Heart right ventricle (tissue), 16 donors: ENCODE results near the gene CCSER1. TPM values are rescaled to one million over a fixed set of nuclear protein-coding genes. Genes with fewer than 3 reads are reported as not detected.
"Not testable (repeated sequence)": the region's sequence is repeated elsewhere in the genome, so short reads cannot be mapped to it uniquely, and the experiment has no call there.

Source experiments
- ATAC-seq, 8 donors: fragments of 200-7000 bp; cut with Tn5 transposase; one replicate each; pipeline ENCODE4 v1.9.1; 2020; ENCODE audit warnings: mild to moderate bottlenecking in 8 of 8, moderate library complexity in 8 of 8, moderate number of reproducible peaks in 1 of 8
- DNase-seq, 2 donors: peaks; one replicate each; pipeline ENCODE4 v3.0.0-alpha.2; 2020
- H3K27ac ChIP-seq, 10 donors: fragments of 200-600 bp; sonication (generic) in 2 of 10; one replicate each; pipeline versions ENCODE4 v1.5.0 to v1.8.0; 2020 to 2022; ENCODE audit warnings: mild to moderate bottlenecking in 3 of 10
- H3K27me3 ChIP-seq, 7 donors: fragments of 200-600 bp; one replicate each; pipeline ENCODE4 v1.8.0; 2021 to 2022; ENCODE audit warnings: mild to moderate bottlenecking in 2 of 7
- H3K36me3 ChIP-seq, 9 donors: fragments of 200-600 bp; sonication (generic) in 1 of 9; one replicate each; pipeline versions ENCODE4 v1.5.0 to v1.8.0; 2020 to 2022; ENCODE audit warnings: mild to moderate bottlenecking in 2 of 9
- H3K4me1 ChIP-seq, 9 donors: fragments of 200-600 bp; sonication (generic) in 1 of 9; one replicate each; pipeline versions ENCODE4 v1.5.0 to v1.8.0; 2020 to 2022; ENCODE audit warnings: mild to moderate bottlenecking in 4 of 9
- H3K4me3 ChIP-seq, 10 donors: fragments of 200-600 bp; sonication (generic) in 2 of 10; one replicate each; pipeline versions ENCODE4 v1.5.0 to v1.8.0; 2020 to 2022; ENCODE audit warnings: mild to moderate bottlenecking in 7 of 10, moderate library complexity in 2 of 10
- H3K9me3 ChIP-seq, 11 donors: fragments of 200-600 bp in 10 of 11; sonication (generic) in 2 of 11; one replicate each; pipeline versions ENCODE4 v1.5.0 to v1.8.0; 2013 to 2022; ENCODE audit warnings: mild to moderate bottlenecking in 2 of 11, control low read depth in 1 of 11, moderate library complexity in 1 of 11
- WGBS, 2 donors: extraction: QIAGEN DNeasy Blood & Tissue Kit; methylation state at CpG; one replicate each; pipeline ENCODE4 v1.1.7; 2013; ENCODE audit warnings: inconsistent platforms in 1 of 2; 5-methylcytosine and 5-hydroxymethylcytosine counted together
- intact Hi-C, 10 donors: fragments of 100-400 bp; cut with DNase I; formaldehyde crosslinking; loops; one replicate each; pipeline versions ENCODE4 v1.11.1 to v1.14.2; 2022
- polyA plus RNA-seq, 2 donors: library from polyadenylated mRNA; stranded (reverse); fragments of 200-250 nt; gene quantifications; one replicate each; pipeline ENCODE4 v1.2.3, GENCODE V29; 2013
- total RNA-seq, 10 donors: library from RNA; stranded (reverse); fragmentation: NEBNext Ultra II Directional in 3 of 10; extraction: Animal tissue kit (Norgen Biotek cat#: 25700) in 3 of 10; gene quantifications; one replicate each; pipeline versions ENCODE4 v1.2.1 to v1.2.4, GENCODE V29; 2021 to 2023
- TF ChIP-seq, protein P1 (sequence below), 9 donors: fragments of 200-600 bp; sonication (generic) in 2 of 9; IDR thresholded peaks; one replicate each; pipeline versions ENCODE4 v1.5.0 to v1.8.0; 2021 to 2022; ENCODE audit warnings: antibody characterized with exemption in 9 of 9, mild to moderate bottlenecking in 5 of 9, moderate library complexity in 1 of 9
- donor health status: Arrhythmogenic right ventricular cardiomyopathy.
- donor health status: ischemic (EF 13 %, LVEDD 7.1; RV severe dilation, severe dysfunction).
- donor health status: healthy with polysubstance abuse.
- donor health status: DM: no; HTN: yes; CAD: no.
- donor health status: DM: no; HTN: no; CAD: no.
- donor health status: ischemic (EF 25% LVEDD 6.9; RV normal size, moderate dysfunction).
- donor health status: ischemic (EF 25% LVEDD 5.7; RV mildly dilated, moderate dysfunction).
- donor health status: healthy.
- donor health status: DM: yes; HTN: yes; CAD: no.
- donor health status: Ischemic cardiomyopathy.
- donor health status: ischemic (EF 35%, LVEDD 5.7; RV mildly dilated, moderate dysfunction).
- donor health status: nonischemic (EF 11% LVEDD 7.7; RV severe dilation, severe dysfunction).
- donor health status: DM: yes; HTN: yes; CAD: no.
- donor health status: PGD.
- donor health status: ischemic (EF 29% LVEDD 5.4; RV normal size, mild dysfunction).
- donor health status: nonischemic (EF 23%, LVEDD 6.1; RV moderate dilation, normal function).

The CCSER1 gene
- total and polyA plus RNA-seq, 12 donors, result 1.5 to 16.4 (median 12.0) TPM

DNA sequence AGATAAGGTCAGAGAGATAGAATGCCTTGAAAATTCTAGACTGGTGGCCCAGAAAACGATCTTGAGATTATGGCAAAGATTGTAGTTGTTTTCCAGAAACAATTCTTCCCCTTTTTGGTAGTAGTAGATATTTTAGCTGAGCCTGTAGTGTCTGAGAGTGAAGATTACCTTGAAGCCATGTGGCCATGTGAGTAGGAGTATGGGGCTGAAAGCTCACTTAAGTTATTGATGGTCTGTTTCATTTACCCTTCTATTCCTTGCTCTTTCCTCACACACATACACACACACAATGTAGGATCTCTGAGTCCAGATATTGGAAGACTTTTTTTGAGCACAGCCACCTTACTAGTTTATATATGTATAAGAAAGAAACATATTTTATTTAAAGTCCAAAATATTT is 1234.9 kb downstream of the CCSER1 start:
- H3K4me1 ChIP-seq, result no peaks in the 10 kb centered on the region
- H3K27ac ChIP-seq, result no peak overlapping the region
- H3K4me3 ChIP-seq, result no peak overlapping the region
- H3K9me3 ChIP-seq, result no peaks in the 10 kb centered on the region
- ATAC-seq (no peak), DNase-seq (no peak)
- H3K27me3 ChIP-seq, result no peaks in the 10 kb centered on the region
- WGBS, 2 donors, result 29% methylated on average over 1 of the region's 1 CpG
- no peaks in the 10 kb centered on the region for H3K36me3 ChIP-seq
- intact Hi-C loops, result no loop called here
- TF ChIP-seq, protein P1, sequence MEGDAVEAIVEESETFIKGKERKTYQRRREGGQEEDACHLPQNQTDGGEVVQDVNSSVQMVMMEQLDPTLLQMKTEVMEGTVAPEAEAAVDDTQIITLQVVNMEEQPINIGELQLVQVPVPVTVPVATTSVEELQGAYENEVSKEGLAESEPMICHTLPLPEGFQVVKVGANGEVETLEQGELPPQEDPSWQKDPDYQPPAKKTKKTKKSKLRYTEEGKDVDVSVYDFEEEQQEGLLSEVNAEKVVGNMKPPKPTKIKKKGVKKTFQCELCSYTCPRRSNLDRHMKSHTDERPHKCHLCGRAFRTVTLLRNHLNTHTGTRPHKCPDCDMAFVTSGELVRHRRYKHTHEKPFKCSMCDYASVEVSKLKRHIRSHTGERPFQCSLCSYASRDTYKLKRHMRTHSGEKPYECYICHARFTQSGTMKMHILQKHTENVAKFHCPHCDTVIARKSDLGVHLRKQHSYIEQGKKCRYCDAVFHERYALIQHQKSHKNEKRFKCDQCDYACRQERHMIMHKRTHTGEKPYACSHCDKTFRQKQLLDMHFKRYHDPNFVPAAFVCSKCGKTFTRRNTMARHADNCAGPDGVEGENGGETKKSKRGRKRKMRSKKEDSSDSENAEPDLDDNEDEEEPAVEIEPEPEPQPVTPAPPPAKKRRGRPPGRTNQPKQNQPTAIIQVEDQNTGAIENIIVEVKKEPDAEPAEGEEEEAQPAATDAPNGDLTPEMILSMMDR (IDR thresholded peaks at IDR 0.05), result no peak

DNA sequence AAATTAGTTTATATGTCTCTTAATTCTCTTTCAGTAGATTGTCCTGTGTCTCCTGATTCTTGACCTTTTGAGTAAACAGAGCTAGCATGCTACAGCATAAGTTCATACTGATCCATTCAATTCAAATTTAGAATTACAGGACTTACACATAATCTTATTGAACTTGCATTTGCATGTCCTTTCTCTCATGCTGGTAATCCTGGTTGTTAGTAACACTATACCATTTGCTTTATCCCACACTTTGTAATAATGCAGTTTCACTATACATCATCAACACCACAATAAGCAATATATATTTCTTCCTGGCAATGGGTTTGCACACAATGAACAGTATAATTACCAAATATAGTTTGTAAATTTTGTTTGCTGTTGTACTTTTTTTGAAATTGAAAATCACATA is 1239.4 kb downstream of the CCSER1 start:
- ATAC-seq, result no peak
- Histone ChIP-seq H3K9me3 (no peaks in the 10 kb centered on the region), H3K27me3 (no peaks in the 10 kb centered on the region), H3K27ac (no peak overlapping the region), H3K4me1 (no peaks in the 10 kb centered on the region), H3K36me3 (no peaks in the 10 kb centered on the region), H3K4me3 (no peak overlapping the region)
- no peak for DNase-seq
- TF ChIP-seq, protein P1 (IDR thresholded peaks at IDR 0.05), result no peak
- intact Hi-C loops, result no loop called here

DNA sequence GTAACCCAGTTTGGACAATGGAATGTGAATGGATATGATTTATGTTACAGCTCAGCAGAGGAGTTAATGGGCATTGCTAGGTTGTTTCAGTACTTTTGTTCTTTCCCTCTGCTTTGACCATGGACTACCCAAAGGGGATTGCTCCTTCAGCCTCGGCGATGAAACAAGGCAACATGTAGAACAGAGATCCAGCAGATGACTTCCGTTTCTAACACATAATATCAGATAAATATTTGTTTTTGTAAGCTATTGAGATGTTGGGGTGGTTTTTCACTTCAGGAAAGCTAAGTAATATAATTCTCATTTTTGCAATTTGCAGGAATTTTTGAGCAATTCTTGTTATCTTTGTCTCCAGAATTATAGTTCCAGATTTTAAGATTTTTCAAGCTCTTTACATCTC is 1241.9 kb downstream of the CCSER1 start:
- TF ChIP-seq, protein P1 (IDR thresholded peaks at IDR 0.05), result no peak
- H3K27ac ChIP-seq, result no peak overlapping the region
- H3K27me3 ChIP-seq, result no peaks in the 10 kb centered on the region
- H3K9me3 ChIP-seq, result peaks cover 0 to 7% (median 0%) of the 10 kb centered on the region in 11 donors
- intact Hi-C loops, result no loop called here
- H3K4me1 ChIP-seq, result no peaks in the 10 kb centered on the region
- 90 to 91% methylated on average over 3 of the region's 3 CpGs for WGBS, 2 donors
- no peak overlapping the region for H3K4me3 ChIP-seq
- DNase-seq (no peak), ATAC-seq (no peak)
- H3K36me3 ChIP-seq, result no peaks in the 10 kb centered on the region

DNA sequence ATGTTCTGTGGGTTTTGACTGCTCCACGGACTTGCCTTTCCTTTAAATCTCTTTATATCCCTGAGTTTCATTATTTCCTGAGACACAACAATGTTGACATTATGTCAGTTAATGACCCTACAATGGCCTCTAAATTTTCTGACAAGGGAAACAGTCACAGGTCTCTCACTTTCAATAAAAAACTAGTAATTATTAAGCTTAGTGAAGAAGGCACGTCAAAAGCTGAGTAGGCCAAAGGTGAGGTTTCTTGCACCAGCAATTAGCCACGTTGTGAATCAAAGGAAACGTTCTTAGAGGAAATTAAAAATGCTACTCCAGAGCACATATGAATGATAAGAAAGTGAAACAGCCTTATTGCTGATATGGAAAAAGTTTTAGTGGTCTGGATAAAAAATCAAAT is 1246.4 kb downstream of the CCSER1 start:
- ATAC-seq (no peak), DNase-seq (no peak)
- Histone ChIP-seq H3K4me1 (no peaks in the 10 kb centered on the region), H3K4me3 (no peak overlapping the region), H3K27ac (no peak overlapping the region), H3K9me3 (peaks cover 0 to 27% (median 0%) of the 10 kb centered on the region in 11 donors), H3K27me3 (no peaks in the 10 kb centered on the region), H3K36me3 (no peaks in the 10 kb centered on the region)
- TF ChIP-seq, protein P1 (IDR thresholded peaks at IDR 0.05), result no peak
- intact Hi-C loops, result no loop called here
- 56 to 67% methylated on average over 4 of the region's 4 CpGs for WGBS, 2 donors

DNA sequence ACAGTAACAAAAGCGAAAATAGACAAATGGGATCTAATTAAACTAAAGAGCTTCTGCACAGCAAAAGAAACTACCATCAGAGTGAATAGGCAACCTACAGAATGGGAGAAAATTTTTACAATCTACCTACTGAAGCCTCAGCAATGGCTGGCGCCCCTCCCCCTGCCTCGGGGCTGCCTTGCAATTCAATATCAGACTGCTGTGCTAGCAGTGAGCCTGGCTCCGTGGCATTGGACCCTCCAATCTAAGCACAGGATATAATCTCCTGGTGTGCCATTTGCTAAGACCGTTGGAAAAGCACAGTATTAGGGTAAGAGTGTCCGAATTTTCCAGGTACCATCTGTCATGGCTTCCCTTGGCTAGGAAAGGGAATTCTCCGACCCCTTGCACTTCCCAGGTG is 1278.2 kb downstream of the CCSER1 start:
- intact Hi-C loops, DNase-seq, ATAC-seq, H3K36me3 ChIP-seq, H3K4me1 ChIP-seq, H3K27ac ChIP-seq, H3K4me3 ChIP-seq, H3K27me3 ChIP-seq: not testable (repeated sequence)
- WGBS, 2 donors, result 72 to 80% methylated on average over 7 of the region's 7 CpGs
- H3K9me3 ChIP-seq, result peaks cover 0 to 37% (median 0%) of the 10 kb centered on the region in 11 donors
